Panc1 (cell line): ENCODE results near the gene TFAM. TPM values are rescaled to one million over a fixed set of nuclear protein-coding genes. Genes with fewer than 3 reads are reported as not detected.

ENCODE experiments used
- ATAC-seq: fragments of 200-7000 bp; cut with Tn5 transposase; 2 replicates; pipeline ENCODE4 v1.9.1; 2020; ENCODE audit warnings: mild to moderate bottlenecking, moderate library complexity
- BruUV-seq: library from RNA; stranded (reverse); fragments of 400-500 nt; replicated peaks from 2 replicates; lab custom pipeline; 2021; lab: Mats Ljungman, UMichigan
- CTCF ChIA-PET: fragments of 300-600 bp; sonication (Branson Sonifier 250); formaldehyde crosslinking; loops from one replicate; lab custom pipeline; 2022; ENCODE audit warnings: antibody characterized with exemption; lab: Charles Lee
- POLR2A ChIA-PET: fragments of 300-600 bp; sonication (Branson Sonifier 250); formaldehyde crosslinking; loops from one replicate; lab custom pipeline; 2022; ENCODE audit warnings: antibody characterized with exemption; lab: Charles Lee
- DNase-seq: peaks from one replicate; pipeline ENCODE4 v3.0.0-alpha.2; 2010; ENCODE audit warnings: low read depth, low spot score
- H3K27ac ChIP-seq: 2 replicates; pipeline ENCODE4 v1.5.1; 2011; ENCODE audit warnings: mild to moderate bottlenecking, low read length, inconsistent platforms
- H3K27me3 ChIP-seq: fragments of 200-500 bp; sonication (Bioruptor generic); 2 replicates; pipeline ENCODE4 v1.6.0; 2014; ENCODE audit warnings: low read length, inconsistent platforms; ENCODE audit not compliant: control insufficient read depth, insufficient read depth
- H3K36me3 ChIP-seq: fragments of 200-500 bp; sonication (Bioruptor generic); 2 replicates; pipeline ENCODE4 v1.5.1; 2014; ENCODE audit warnings: inconsistent platforms, mild to moderate bottlenecking, low read length, moderate library complexity; ENCODE audit not compliant: control insufficient read depth, insufficient read depth
- H3K4me1 ChIP-seq: 2 replicates; pipeline ENCODE4 v1.5.1; 2011; ENCODE audit warnings: inconsistent platforms, mild to moderate bottlenecking, low read length, moderate library complexity; ENCODE audit not compliant: control insufficient read depth, insufficient read depth
- H3K4me3 ChIP-seq, 2 experiments: 2 replicates each; pipeline ENCODE4 v1.5.1; 2011 to 2012; ENCODE audit warnings: low read depth in 2 of 2, low read length in 2 of 2, mild to moderate bottlenecking in 2 of 2, inconsistent platforms in 1 of 2, moderate library complexity in 1 of 2
- H3K9me3 ChIP-seq: fragments of 200-500 bp; sonication (Bioruptor generic); 2 replicates; pipeline ENCODE4 v1.5.1; 2014; ENCODE audit warnings: low read depth, mild to moderate bottlenecking, inconsistent platforms, low read length, moderate library complexity; ENCODE audit not compliant: control insufficient read depth, insufficient read depth
- CTCF ChIP-seq: fragments of 450-650 bp; IDR thresholded peaks from 2 replicates; pipeline ENCODE4 v1.5.1; 2017; ENCODE audit warnings: mild to moderate bottlenecking
- POLR2AphosphoS5 ChIP-seq: IDR thresholded peaks from 2 replicates; pipeline ENCODE4 v1.6.1; 2012; ENCODE audit warnings: mild to moderate bottlenecking, low read depth, low read length, moderate library complexity
- REST ChIP-seq, 2 experiments: IDR thresholded peaks; 2 replicates each; pipeline ENCODE4 v1.6.1; 2011 to 2012; ENCODE audit warnings: low read depth in 2 of 2, control low read depth in 1 of 2, low read length in 1 of 2, mild to moderate bottlenecking in 1 of 2, moderate library complexity in 1 of 2; ENCODE audit not compliant: insufficient read depth in 1 of 2
- SIN3A ChIP-seq: IDR thresholded peaks from 2 replicates; pipeline ENCODE4 v1.6.1; 2012; ENCODE audit warnings: low read depth, mild to moderate bottlenecking, low read length, moderate library complexity, borderline replicate concordance; ENCODE audit not compliant: insufficient read depth
- TCF7L2 ChIP-seq: IDR thresholded peaks from 2 replicates; pipeline ENCODE4 v1.6.1; 2011; ENCODE audit warnings: mild to moderate bottlenecking, low read depth, low read length, inconsistent platforms
- in situ Hi-C: cut with HindIII; loops from 2 replicates; pipeline ENCODE4 v1.10.0; 2016; ENCODE audit warnings: low sequenced_read_pairs, low pct_unique_long_range_greater_than_20kb
- intact Hi-C: fragments of 100-400 bp; cut with micrococcal nuclease; formaldehyde crosslinking; loops from one replicate; pipeline ENCODE4 v1.10.0; 2022; ENCODE audit not compliant: unreplicated experiment
- total RNA-seq: library from RNA; stranded (reverse); gene quantifications from one replicate; pipeline ENCODE4 v1.2.1, GENCODE V29; 2021; ENCODE audit not compliant: unreplicated experiment

TFAM gene
- total RNA-seq, 1 experiment from 2014 or later, result 78.2 TPM

GRCh38 chr10:58371473-58371872 is 13.7 kb upstream of the TFAM start:
- ChIA-PET POLR2A (interaction anchor here (0.5 kb wide), 1 partner anchor 29 kb away, joined by 8 read pairs; no protein-coding TSS in a partner anchor), CTCF (no interaction called here)
- Histone ChIP-seq H3K4me3 (no peak overlapping the region), H3K27me3 (no peaks in the 10 kb centered on the region), H3K4me1 (no peaks in the 10 kb centered on the region), H3K9me3 (no peaks in the 10 kb centered on the region), H3K27ac (no peak overlapping the region), H3K36me3 (peaks cover 6% of the 10 kb centered on the region; the same call in 1 of the 2 replicates)
- TF ChIP-seq CTCF, result no peak
- no peak for TF ChIP-seq TCF7L2
- TF ChIP-seq REST (IDR thresholded peaks at IDR 0.05; ENCODE audit: insufficient read depth in 1 of 2, low read depth in 2 of 2, low read length in 1 of 2), result no peak
- TF ChIP-seq POLR2AphosphoS5, result no peak
- TF ChIP-seq SIN3A, result no peak
- in situ Hi-C loops, result no loop called here
- intact Hi-C loops, result no loop called here
- DNase-seq (no peak), ATAC-seq (no peak)
- no TSS peak for BruUV-seq

GRCh38 chr10:58372607-58373441 is 12.4 kb upstream of the TFAM start:
- CTCF ChIA-PET, result no interaction called here
- no peaks in the 10 kb centered on the region for H3K9me3 ChIP-seq
- DNase-seq (no peak), ATAC-seq (no peak)
- H3K27ac ChIP-seq, result no peak overlapping the region
- intact Hi-C loops (no loop called here), in situ Hi-C loops (no loop called here)
- POLR2A ChIA-PET, result no interaction called here
- H3K4me3 ChIP-seq, result no peak overlapping the region
- H3K27me3 ChIP-seq, result no peaks in the 10 kb centered on the region
- TF ChIP-seq TCF7L2, result no peak
- TF ChIP-seq POLR2AphosphoS5, result no peak
- TF ChIP-seq CTCF, result no peak
- TF ChIP-seq REST (IDR thresholded peaks at IDR 0.05; ENCODE audit: insufficient read depth in 1 of 2, low read depth in 2 of 2, low read length in 1 of 2), result no peak
- no peak for TF ChIP-seq SIN3A
- H3K4me1 ChIP-seq, result no peaks in the 10 kb centered on the region
- peaks cover 6% of the 10 kb centered on the region; the same call in 1 of the 2 replicates for H3K36me3 ChIP-seq
- no TSS peak for BruUV-seq
